SU-DHL-6 (cell line): ENCODE data around the gene PPFIBP2.

Source experiments
- H2AFZ ChIP-seq: fragments of 200-600 bp; sonication (generic); 2 replicates; pipeline ENCODE4 v1.6.1; 2014; ENCODE audit warnings: low read depth, mild to moderate bottlenecking, moderate library complexity, mixed read lengths, antibody characterized with exemption, low read length; ENCODE audit not compliant: severe bottlenecking
- H3F3A ChIP-seq: fragments of 200-600 bp; shearing (Covaris generic); 2 replicates; pipeline ENCODE4 v1.6.0; 2016; ENCODE audit warnings: antibody characterized with exemption, mild to moderate bottlenecking; ENCODE audit not compliant: insufficient read depth
- H3K27ac ChIP-seq: fragments of 200-600 bp; sonication (generic); 2 replicates; pipeline ENCODE4 v1.5.1; 2016; ENCODE audit warnings: low read depth, mild to moderate bottlenecking, low read length, moderate library complexity, mixed read lengths
- H3K27me3 ChIP-seq: fragments of 200-600 bp; sonication (generic), shearing (Covaris generic); 2 replicates; pipeline ENCODE4 v1.6.0; 2014; ENCODE audit warnings: mild to moderate bottlenecking, low read length
- H3K36me3 ChIP-seq: fragments of 200-600 bp; sonication (generic); 2 replicates; pipeline ENCODE4 v1.6.1; 2014; ENCODE audit warnings: mild to moderate bottlenecking, low read length, mixed read lengths
- H3K4me2 ChIP-seq: fragments of 300-600, 200-600 bp; shearing (Covaris generic), sonication (generic); 2 replicates; pipeline ENCODE4 v1.6.0; 2014; ENCODE audit warnings: low read length, low read depth, mild to moderate bottlenecking; ENCODE audit not compliant: poor library complexity, severe bottlenecking
- H3K4me3 ChIP-seq: fragments of 200-600 bp; sonication (generic); 2 replicates; pipeline ENCODE4 v1.5.1; 2014; ENCODE audit warnings: antibody characterized with exemption, low read length, mild to moderate bottlenecking, mixed read lengths; ENCODE audit not compliant: insufficient read depth, poor library complexity, severe bottlenecking
- H3K79me2 ChIP-seq: fragments of 200-600 bp; sonication (generic); 2 replicates; pipeline ENCODE4 v1.6.1; 2014; ENCODE audit warnings: mild to moderate bottlenecking, low read length, moderate library complexity; ENCODE audit not compliant: insufficient read depth
- H3K9ac ChIP-seq: fragments of 200-600 bp; sonication (generic); 2 replicates; pipeline ENCODE4 v1.7.0; 2014; ENCODE audit warnings: mild to moderate bottlenecking, low read length
- H3K9me2 ChIP-seq: fragments of 200-600 bp; sonication (generic); replicated peaks from 2 replicates; pipeline ENCODE4 v1.6.1; 2014; ENCODE audit warnings: low read length; ENCODE audit not compliant: insufficient read depth
- H3K9me3 ChIP-seq: fragments of 200-600 bp; sonication (generic); 2 replicates; pipeline ENCODE4 v1.6.1; 2014; ENCODE audit warnings: low read length, mixed read lengths; ENCODE audit not compliant: insufficient read depth
- H4K20me1 ChIP-seq: fragments of 200-600 bp; sonication (generic); 2 replicates; pipeline ENCODE4 v1.6.1; 2014; ENCODE audit warnings: low read depth, mild to moderate bottlenecking, antibody characterized with exemption, low read length, moderate library complexity, mixed read lengths
- CTCF ChIP-seq: fragments of 200-600 bp; sonication (generic); IDR thresholded peaks from one replicate; pipeline ENCODE4 v1.5.1; 2017; ENCODE audit warnings: antibody characterized with exemption, mild to moderate bottlenecking, low read length, moderate library complexity; ENCODE audit not compliant: insufficient read depth, poor library complexity, severe bottlenecking
- EZH2phosphoT487 ChIP-seq: fragments of 200-600 bp; sonication (generic), shearing (Covaris generic); conservative IDR thresholded peaks from 2 replicates; pipeline ENCODE4 v1.6.1; 2018; ENCODE audit warnings: mild to moderate bottlenecking, antibody characterized with exemption, low read length, moderate library complexity, mixed read lengths

PPFIBP2 gene

DNA sequence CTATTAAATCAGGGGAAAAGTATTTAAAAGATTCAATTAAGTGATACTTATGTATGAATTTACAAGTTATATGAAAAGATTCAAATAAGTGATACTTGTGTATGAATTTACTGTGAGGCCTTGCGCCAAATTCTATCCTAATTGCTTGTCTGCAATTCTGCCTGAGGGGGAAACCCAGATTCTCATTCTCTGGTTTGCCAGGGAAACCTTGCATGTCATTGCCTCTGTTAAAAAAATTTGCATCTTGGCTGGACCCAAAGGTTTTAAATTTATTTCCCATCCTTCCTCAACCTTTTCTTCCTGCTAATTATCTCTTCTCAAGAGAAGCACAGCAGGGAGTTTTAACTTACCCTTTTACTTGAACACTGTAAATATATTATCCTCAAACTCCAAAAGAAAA is 14.7 kb upstream of the PPFIBP2 start:
- Histone ChIP-seq H3K9me2 (no peaks in the 10 kb centered on the region), H3K4me2 (no peak overlapping the region), H3K27me3 (no peaks in the 10 kb centered on the region), H3K9ac (no peak overlapping the region), H2AFZ (no peak overlapping the region), H3F3A (no peaks in the 10 kb centered on the region), H4K20me1 (no peaks in the 10 kb centered on the region), H3K4me3 (no peak overlapping the region), H3K9me3 (no peaks in the 10 kb centered on the region), H3K27ac (no peak overlapping the region), H3K36me3 (no peaks in the 10 kb centered on the region), H3K79me2 (no peaks in the 10 kb centered on the region)
- TF ChIP-seq CTCF (no peak), EZH2phosphoT487 (no peak)

DNA sequence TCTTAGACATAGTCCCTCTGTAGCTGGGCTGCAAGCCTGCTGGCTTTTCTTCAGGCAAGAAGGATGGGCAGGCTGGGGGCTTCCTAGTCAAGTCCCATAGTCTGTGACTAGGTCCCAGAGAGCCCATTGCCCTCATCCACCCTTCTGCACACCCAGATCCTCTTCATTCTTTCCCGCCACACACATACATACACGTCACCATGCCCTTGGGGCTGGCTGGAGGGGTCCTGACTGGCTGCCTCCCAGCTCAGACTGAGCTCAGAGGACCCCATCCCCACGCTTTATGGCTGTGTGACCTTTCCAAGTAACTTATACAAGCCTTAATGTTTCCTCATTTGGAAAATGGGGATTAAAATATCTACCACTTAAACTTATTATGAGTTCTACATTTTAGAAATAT is 13.5 kb upstream of the PPFIBP2 start:
- Histone ChIP-seq H3K79me2 (no peaks in the 10 kb centered on the region), H3F3A (no peaks in the 10 kb centered on the region), H3K27ac (no peak overlapping the region), H4K20me1 (no peaks in the 10 kb centered on the region), H3K36me3 (no peaks in the 10 kb centered on the region), H3K4me2 (no peak overlapping the region), H3K9ac (no peak overlapping the region), H3K9me3 (no peaks in the 10 kb centered on the region), H3K9me2 (no peaks in the 10 kb centered on the region), H3K4me3 (no peak overlapping the region), H3K27me3 (no peaks in the 10 kb centered on the region), H2AFZ (no peak overlapping the region)
- TF ChIP-seq CTCF, result no peak
- TF ChIP-seq EZH2phosphoT487, result no peak

GRCh38 chr11:7501251-7501650 is 12.5 kb upstream of the PPFIBP2 start:
- no peaks in the 10 kb centered on the region for H4K20me1 ChIP-seq
- H3K4me2 ChIP-seq, result no peak overlapping the region
- no peak overlapping the region for H3K27ac ChIP-seq
- no peaks in the 10 kb centered on the region for H3F3A ChIP-seq
- H3K36me3 ChIP-seq, result no peaks in the 10 kb centered on the region
- no peaks in the 10 kb centered on the region for H3K9me3 ChIP-seq
- H3K9ac ChIP-seq, result no peak overlapping the region
- TF ChIP-seq CTCF (no peak), EZH2phosphoT487 (no peak)
- H3K79me2 ChIP-seq, result no peaks in the 10 kb centered on the region
- H3K9me2 ChIP-seq, result no peaks in the 10 kb centered on the region
- H3K27me3 ChIP-seq, result no peaks in the 10 kb centered on the region
- H3K4me3 ChIP-seq, result no peak overlapping the region
- H2AFZ ChIP-seq, result no peak overlapping the region

DNA sequence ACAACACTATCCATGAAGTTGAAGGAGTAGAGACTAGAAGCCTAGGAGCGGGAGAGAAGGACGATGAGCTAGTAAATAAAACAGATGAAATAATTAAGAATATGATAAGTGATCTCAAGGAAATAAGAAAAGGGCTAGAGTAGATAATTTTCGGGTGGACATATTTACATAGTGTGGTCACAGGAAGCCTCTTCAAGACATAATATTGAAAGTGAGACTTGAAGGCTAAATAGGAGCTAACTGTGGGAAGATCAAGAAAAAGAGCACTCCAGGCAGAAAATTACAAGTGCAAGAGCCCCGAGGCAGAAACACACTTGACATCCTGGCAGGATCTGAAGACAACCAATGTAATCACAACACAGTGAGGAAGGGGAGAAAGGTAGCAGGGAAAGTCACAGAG is 11.9 kb upstream of the PPFIBP2 start:
- no peak overlapping the region for H3K4me2 ChIP-seq
- H2AFZ ChIP-seq, result no peak overlapping the region
- TF ChIP-seq CTCF, result no peak
- no peak for TF ChIP-seq EZH2phosphoT487

More for the DNA sequence above, 11.9 kb upstream of the PPFIBP2 start:
- no peak overlapping the region for H3K27ac ChIP-seq
- no peaks in the 10 kb centered on the region for H3K9me2 ChIP-seq
- H3K36me3 ChIP-seq, result no peaks in the 10 kb centered on the region
- H3F3A ChIP-seq, result no peaks in the 10 kb centered on the region
- H3K9me3 ChIP-seq, result no peaks in the 10 kb centered on the region
- H3K9ac ChIP-seq, result no peak overlapping the region
- no peaks in the 10 kb centered on the region for H4K20me1 ChIP-seq
- H3K27me3 ChIP-seq, result no peaks in the 10 kb centered on the region
- H3K4me3 ChIP-seq, result no peak overlapping the region
- no peaks in the 10 kb centered on the region for H3K79me2 ChIP-seq
